Measurements from ENCODE around the gene ADAMTS6.

GRCh38 chr5:65255294-65255693, 226.4 kb downstream of the ADAMTS6 start:
- TF ChIP-seq SUZ12 (IDR thresholded peaks at IDR 0.05) = no peak
- TF ChIP-seq ELF4 (IDR thresholded peaks at IDR 0.05) = no peak
- TF ChIP-seq FOXM1 (IDR thresholded peaks at IDR 0.05; ENCODE audit: borderline replicate concordance) = no peak
- no peak for TF ChIP-seq FOXK2 (IDR thresholded peaks at IDR 0.05)
- no peak for TF ChIP-seq TARDBP (IDR thresholded peaks at IDR 0.05)
- no peak for TF ChIP-seq ZNF384 (IDR thresholded peaks at IDR 0.05)
- TF ChIP-seq BHLHE40 (IDR thresholded peaks at IDR 0.05; ENCODE audit: borderline replicate concordance) = no peak
